ENCODE data around the gene STRA8. TPM values are rescaled to one million over a fixed set of nuclear protein-coding genes. Genes with fewer than 3 reads are reported as not detected.
"Not testable (repeated sequence)": the region's sequence is repeated elsewhere in the genome, so short reads cannot be mapped to it uniquely, and the experiment has no call there.

Gene STRA8
- polyA plus RNA-seq, 3 donors: not detected

DNA sequence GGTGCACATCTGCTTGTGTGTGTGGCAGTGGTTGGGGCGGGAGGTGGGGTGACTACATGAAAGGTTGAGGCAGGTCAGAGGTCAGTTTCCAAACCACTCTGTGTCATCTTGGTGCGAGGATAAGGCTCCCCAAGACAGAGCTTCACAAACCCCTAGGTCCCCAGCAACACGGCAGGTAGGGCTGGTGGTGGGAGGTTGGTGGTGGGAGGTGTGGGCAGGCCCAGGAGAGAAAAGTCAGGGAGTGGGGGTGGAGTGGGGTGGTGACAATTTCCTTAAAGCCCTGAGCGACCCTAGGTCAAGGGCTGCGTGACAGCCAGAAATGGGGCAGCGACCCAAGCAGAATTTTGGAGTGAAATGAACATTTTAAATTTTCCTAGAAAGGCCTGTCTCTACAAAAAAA is 1.6 kb upstream of the STRA8 start:
- Histone ChIP-seq H3K4me1 (ENCODE audit: control insufficient read depth in 1 of 2, insufficient read depth in 2 of 2, low read length in 2 of 2) (no peaks in the 10 kb centered on the region), H3K9ac (ENCODE audit: insufficient read depth, low read length, poor library complexity, severe bottlenecking) (no peak overlapping the region), H3K9me3 (replicated peaks in 1 of 2; ENCODE audit: control insufficient read depth in 1 of 2, insufficient read depth in 1 of 2, low read length in 2 of 2) (no peaks in the 10 kb centered on the region), H3K27ac (ENCODE audit: low read depth in 1 of 2, low read length in 2 of 2) (no peak overlapping the region), H2AFZ (ENCODE audit: insufficient read depth, low read depth, low read length, poor library complexity, severe bottlenecking) (no peak overlapping the region), H3K27me3 (ENCODE audit: control insufficient read depth in 2 of 2, insufficient read depth in 2 of 2, low read length in 2 of 2) (no peaks in the 10 kb centered on the region), H4K20me1 (ENCODE audit: insufficient read depth, low read length) (no peaks in the 10 kb centered on the region), H3K36me3 (replicated peaks in 1 of 2; ENCODE audit: control insufficient read depth in 1 of 2, insufficient read depth in 2 of 2, low read length in 2 of 2) (no peaks in the 10 kb centered on the region), H3K4me3 (replicated peaks in 1 of 3; ENCODE audit: low read depth in 2 of 3, low read length in 3 of 3) (no peak overlapping the region), H3K4me2 (replicated peaks; ENCODE audit: extremely low read depth, low read length, poor library complexity, severe bottlenecking) (no peak overlapping the region), H3K79me2 (ENCODE audit: insufficient read depth, low read length) (no peaks in the 10 kb centered on the region)
- peaks cover 8 to 22% (median 12%) of the 10 kb centered on the region in 7 donors for H3K9me3 Mint-ChIP-seq
- no peak for DNase-seq
- H3K4me1 Mint-ChIP-seq: peaks cover 5% of the 10 kb centered on the region
- peaks cover 2 to 6% of the 10 kb centered on the region in 2 donors for H3K36me3 Mint-ChIP-seq
- 93% methylated on average over 2 of the region's 6 CpGs for WGBS (ENCODE audit: insufficient coverage)
- H3K4me3 Mint-ChIP-seq: no peak overlapping the region
- TF ChIP-seq, protein P1, sequence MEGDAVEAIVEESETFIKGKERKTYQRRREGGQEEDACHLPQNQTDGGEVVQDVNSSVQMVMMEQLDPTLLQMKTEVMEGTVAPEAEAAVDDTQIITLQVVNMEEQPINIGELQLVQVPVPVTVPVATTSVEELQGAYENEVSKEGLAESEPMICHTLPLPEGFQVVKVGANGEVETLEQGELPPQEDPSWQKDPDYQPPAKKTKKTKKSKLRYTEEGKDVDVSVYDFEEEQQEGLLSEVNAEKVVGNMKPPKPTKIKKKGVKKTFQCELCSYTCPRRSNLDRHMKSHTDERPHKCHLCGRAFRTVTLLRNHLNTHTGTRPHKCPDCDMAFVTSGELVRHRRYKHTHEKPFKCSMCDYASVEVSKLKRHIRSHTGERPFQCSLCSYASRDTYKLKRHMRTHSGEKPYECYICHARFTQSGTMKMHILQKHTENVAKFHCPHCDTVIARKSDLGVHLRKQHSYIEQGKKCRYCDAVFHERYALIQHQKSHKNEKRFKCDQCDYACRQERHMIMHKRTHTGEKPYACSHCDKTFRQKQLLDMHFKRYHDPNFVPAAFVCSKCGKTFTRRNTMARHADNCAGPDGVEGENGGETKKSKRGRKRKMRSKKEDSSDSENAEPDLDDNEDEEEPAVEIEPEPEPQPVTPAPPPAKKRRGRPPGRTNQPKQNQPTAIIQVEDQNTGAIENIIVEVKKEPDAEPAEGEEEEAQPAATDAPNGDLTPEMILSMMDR (IDR thresholded peaks at IDR 0.05): no peak
- no peak overlapping the region for H3K27ac Mint-ChIP-seq
- intact Hi-C loops (cut with micrococcal nuclease): no loop called here
- H3K27me3 Mint-ChIP-seq (ENCODE audit: low read depth in 3 of 3): peaks cover 5 to 9% (median 9%) of the 10 kb centered on the region in 3 donors

DNA sequence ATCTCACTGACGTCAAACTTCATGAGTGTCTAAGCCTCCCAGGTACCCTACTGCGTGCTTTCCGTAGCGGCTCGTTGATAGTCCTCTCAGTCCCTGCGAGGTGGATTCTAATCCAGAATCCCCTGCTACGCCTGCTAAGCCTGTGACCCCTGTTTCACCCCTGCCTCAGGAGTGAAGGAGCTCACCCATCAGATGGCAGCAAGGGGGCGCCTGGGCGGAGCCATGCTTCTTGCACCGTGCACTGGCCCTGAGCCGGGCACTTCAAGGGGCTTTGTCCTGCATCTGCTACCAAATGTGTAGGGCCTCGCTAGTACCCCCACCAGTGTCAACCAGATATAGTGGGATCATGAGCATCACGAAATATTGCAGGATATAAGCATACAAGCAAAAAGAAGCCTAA is 918 bp upstream of the STRA8 start:
- 91% methylated on average over 12 of the region's 13 CpGs for WGBS (ENCODE audit: insufficient coverage)
- H3K9me3 Mint-ChIP-seq: peaks cover 8 to 22% (median 11%) of the 10 kb centered on the region in 7 donors
- peaks cover 2 to 6% of the 10 kb centered on the region in 2 donors for H3K36me3 Mint-ChIP-seq

DNA sequence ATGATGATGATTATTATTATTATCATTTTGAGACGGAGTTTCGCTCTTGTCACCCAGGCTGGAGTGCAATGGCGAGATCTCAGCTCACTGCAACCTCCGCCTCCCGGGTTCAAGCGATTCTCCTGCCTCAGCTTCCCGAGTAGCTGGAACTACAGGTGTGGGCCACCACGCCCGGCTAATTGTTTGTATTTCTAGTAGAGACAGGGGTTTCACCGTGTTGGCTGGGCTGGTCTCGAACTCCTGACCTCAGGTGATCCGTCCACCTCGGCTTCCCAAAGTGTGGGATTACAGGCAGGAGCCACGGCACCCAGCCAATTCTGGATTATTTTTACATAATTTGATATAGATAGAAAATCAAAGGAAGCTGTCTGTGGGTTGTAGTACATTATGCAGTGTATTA is 457 bp downstream of the STRA8 start:
- H3K4me1 Mint-ChIP-seq; H3K36me3 ChIP-seq (replicated peaks in 1 of 2; ENCODE audit: control insufficient read depth in 1 of 2, insufficient read depth in 2 of 2, low read length in 2 of 2); H4K20me1 ChIP-seq (ENCODE audit: insufficient read depth, low read length); H2AFZ ChIP-seq (ENCODE audit: insufficient read depth, low read depth, low read length, poor library complexity, severe bottlenecking); DNase-seq; H3K27ac Mint-ChIP-seq; H3K9me3 Mint-ChIP-seq; intact Hi-C loops (cut with micrococcal nuclease); H3K4me3 Mint-ChIP-seq; H3K9ac ChIP-seq (ENCODE audit: insufficient read depth, low read length, poor library complexity, severe bottlenecking); H3K36me3 Mint-ChIP-seq; H3K27ac ChIP-seq (ENCODE audit: low read depth in 1 of 2, low read length in 2 of 2); H3K4me1 ChIP-seq (ENCODE audit: control insufficient read depth in 1 of 2, insufficient read depth in 2 of 2, low read length in 2 of 2); H3K4me2 ChIP-seq (replicated peaks; ENCODE audit: extremely low read depth, low read length, poor library complexity, severe bottlenecking); H3K4me3 ChIP-seq (replicated peaks in 1 of 3; ENCODE audit: low read depth in 2 of 3, low read length in 3 of 3); H3K79me2 ChIP-seq (ENCODE audit: insufficient read depth, low read length); H3K9me3 ChIP-seq (replicated peaks in 1 of 2; ENCODE audit: control insufficient read depth in 1 of 2, insufficient read depth in 1 of 2, low read length in 2 of 2); H3K27me3 ChIP-seq (ENCODE audit: control insufficient read depth in 2 of 2, insufficient read depth in 2 of 2, low read length in 2 of 2): not testable (repeated sequence)
- H3K27me3 Mint-ChIP-seq (ENCODE audit: low read depth in 3 of 3): peaks cover 6 to 10% (median 9%) of the 10 kb centered on the region in 3 donors
- 100% methylated on average over 6 of the region's 14 CpGs for WGBS (ENCODE audit: insufficient coverage)

More for the DNA sequence above, 918 bp upstream of the STRA8 start:
- H3K27ac ChIP-seq (ENCODE audit: low read depth in 1 of 2, low read length in 2 of 2): no peak overlapping the region
- no peak overlapping the region for H3K4me3 ChIP-seq (replicated peaks in 1 of 3; ENCODE audit: low read depth in 2 of 3, low read length in 3 of 3)
- no peak overlapping the region for H3K27ac Mint-ChIP-seq
- H3K4me3 Mint-ChIP-seq: no peak overlapping the region
- no peaks in the 10 kb centered on the region for H3K79me2 ChIP-seq (ENCODE audit: insufficient read depth, low read length)
- TF ChIP-seq, protein P1 (IDR thresholded peaks at IDR 0.05): no peak
- DNase-seq: no peak
- H3K27me3 Mint-ChIP-seq (ENCODE audit: low read depth in 3 of 3): peaks cover 9% of the 10 kb centered on the region in 3 donors
- H3K9me3 ChIP-seq (replicated peaks in 1 of 2; ENCODE audit: control insufficient read depth in 1 of 2, insufficient read depth in 1 of 2, low read length in 2 of 2): no peaks in the 10 kb centered on the region
- intact Hi-C loops (cut with micrococcal nuclease): no loop called here
- H3K4me2 ChIP-seq (replicated peaks; ENCODE audit: extremely low read depth, low read length, poor library complexity, severe bottlenecking): no peak overlapping the region
- H4K20me1 ChIP-seq (ENCODE audit: insufficient read depth, low read length): no peaks in the 10 kb centered on the region
- no peaks in the 10 kb centered on the region for H3K36me3 ChIP-seq (replicated peaks in 1 of 2; ENCODE audit: control insufficient read depth in 1 of 2, insufficient read depth in 2 of 2, low read length in 2 of 2)
- H3K27me3 ChIP-seq (ENCODE audit: control insufficient read depth in 2 of 2, insufficient read depth in 2 of 2, low read length in 2 of 2): no peaks in the 10 kb centered on the region
- H3K4me1 ChIP-seq (ENCODE audit: control insufficient read depth in 1 of 2, insufficient read depth in 2 of 2, low read length in 2 of 2): no peaks in the 10 kb centered on the region
- H3K4me1 Mint-ChIP-seq: peaks cover 5% of the 10 kb centered on the region
- H3K9ac ChIP-seq (ENCODE audit: insufficient read depth, low read length, poor library complexity, severe bottlenecking): no peak overlapping the region
- no peak overlapping the region for H2AFZ ChIP-seq (ENCODE audit: insufficient read depth, low read depth, low read length, poor library complexity, severe bottlenecking)

Data from CD14-positive monocyte (primary cell).